Activated CD4-positive, alpha-beta T cell treated with anti-CD3 and anti-CD28 coated beads for 24 hours (primary cell): ENCODE data around the gene SPTBN4.
"Not testable (repeated sequence)": the region's sequence is repeated elsewhere in the genome, so short reads cannot be mapped to it uniquely, and the experiment has no call there.

Experiments used
- DNase-seq, 2 donors: peaks; one replicate each; pipeline ENCODE4 v3.0.0-alpha.2; 2020; ENCODE audit warnings: low read depth in 2 of 2

Gene SPTBN4

GRCh38 chr19:40466985-40467734, at the start of gene SPTBN4:
Gene SPTBN4 (plus strand): TSS chr19:40467001. CDS start chr19:40472622, 5,621 bp downstream.
- no peak for DNase-seq

GRCh38 chr19:40417643-40417981, 49.2 kb upstream of the SPTBN4 start:
- no peak for DNase-seq

- DNase-seq = no peak
These were observed 48.8 kb upstream of the SPTBN4 start for GRCh38 chr19:40418040-40418439.

GRCh38 chr19:40419066-40419612, 47.7 kb upstream of the SPTBN4 start:
- no peak for DNase-seq

- no peak for DNase-seq
These were observed 47.0 kb upstream of the SPTBN4 start for GRCh38 chr19:40419780-40420179.

GRCh38 chr19:40420451-40420765, 46.4 kb upstream of the SPTBN4 start:
- no peak for DNase-seq

- peak; percentile 56 to 63 for DNase-seq
These were observed 45.7 kb upstream of the SPTBN4 start for GRCh38 chr19:40420766-40421765.

GRCh38 chr19:40421993-40422747, 44.6 kb upstream of the SPTBN4 start:
- no peak for DNase-seq

- DNase-seq = no peak
These were observed 43.8 kb upstream of the SPTBN4 start for GRCh38 chr19:40422748-40423566.

- DNase-seq = no peak
These were observed 42.9 kb upstream of the SPTBN4 start for GRCh38 chr19:40423938-40424337.

GRCh38 chr19:40424637-40425449, 42.0 kb upstream of the SPTBN4 start:
- DNase-seq = no peak

GRCh38 chr19:40425450-40426287, 41.1 kb upstream of the SPTBN4 start, which contains the start of gene SERTAD1:
Gene SERTAD1 (minus strand): TSS chr19:40425992. CDS start chr19:40423546, 2,446 bp downstream.
- peak; percentile 100 for DNase-seq

GRCh38 chr19:40428197-40428596, 38.6 kb upstream of the SPTBN4 start:
- DNase-seq = not testable (repeated sequence)

GRCh38 chr19:40430242-40430641, 36.6 kb upstream of the SPTBN4 start:
- not testable (repeated sequence) for DNase-seq

GRCh38 chr19:40431698-40432097, 35.1 kb upstream of the SPTBN4 start:
- DNase-seq = no peak

GRCh38 chr19:40432760-40433159, 34.0 kb upstream of the SPTBN4 start:
- not testable (repeated sequence) for DNase-seq

GRCh38 chr19:40433391-40434216, 33.2 kb upstream of the SPTBN4 start:
- no peak for DNase-seq

- no peak for DNase-seq
These were observed 28.5 kb upstream of the SPTBN4 start for GRCh38 chr19:40438284-40438683.
